Lower leg skin (tissue), 4 donors: Measurements from ENCODE around the gene RAPGEF6. TPM values are rescaled to one million over a fixed set of nuclear protein-coding genes. Genes with fewer than 3 reads are reported as not detected.

ENCODE experiments used
- DNase-seq, 2 donors: peaks; one replicate each; pipeline ENCODE4 v3.0.0-alpha.2; 2019; ENCODE audit warnings: low spot score in 2 of 2
- H3K4me3 ChIP-seq: fragments of 200-600 bp; sonication (generic); 2 replicates; pipeline ENCODE4 v1.5.1; 2017; ENCODE audit warnings: mild to moderate bottlenecking, low read depth; ENCODE audit not compliant: poor library complexity, severe bottlenecking
- CTCF ChIP-seq, 3 donors: fragments of 450-650 bp; IDR thresholded peaks; one replicate each; pipeline ENCODE4 v1.5.1; 2016; ENCODE audit warnings: antibody characterized with exemption in 3 of 3, mild to moderate bottlenecking in 3 of 3, moderate library complexity in 2 of 3
- POLR2A ChIP-seq, 2 donors: fragments of 450-650 bp; IDR thresholded peaks; one replicate each; pipeline ENCODE4 v1.6.1; 2016 to 2017; ENCODE audit warnings: antibody characterized with exemption in 2 of 2, mild to moderate bottlenecking in 1 of 2, moderate library complexity in 1 of 2
- WGBS, 2 donors: methylation state at CpG; one replicate each; pipeline ENCODE4 v1.1.5; 2018; 5-methylcytosine and 5-hydroxymethylcytosine counted together
- intact Hi-C: fragments of 100-400 bp; cut with DNase I; formaldehyde crosslinking; loops from one replicate; pipeline ENCODE4 v1.15.0; 2023; ENCODE audit warnings: low total_unique reads
- total RNA-seq, 4 donors: library from RNA; depleted of rRNA; stranded (reverse); fragments of >200 nt; gene quantifications; one replicate each; pipeline ENCODE4 v1.1.0, GENCODE V29; 2016

The RAPGEF6 gene
- total RNA-seq, 4 donors from 2014 or later = 16.8 to 20.2 (median 18.9) TPM

- no peak for DNase-seq
- no peak for TF ChIP-seq CTCF (IDR thresholded peaks at IDR 0.05)
- TF ChIP-seq POLR2A (IDR thresholded peaks at IDR 0.05) = no peak
- H3K4me3 ChIP-seq = no peak overlapping the region
- 92 to 94% methylated on average over 4 of the region's 4 CpGs for WGBS, 2 donors
- intact Hi-C loops = no loop called here
Measured at GRCh38 chr5:131564229-131564652, 70.8 kb downstream of the RAPGEF6 start.

DNA sequence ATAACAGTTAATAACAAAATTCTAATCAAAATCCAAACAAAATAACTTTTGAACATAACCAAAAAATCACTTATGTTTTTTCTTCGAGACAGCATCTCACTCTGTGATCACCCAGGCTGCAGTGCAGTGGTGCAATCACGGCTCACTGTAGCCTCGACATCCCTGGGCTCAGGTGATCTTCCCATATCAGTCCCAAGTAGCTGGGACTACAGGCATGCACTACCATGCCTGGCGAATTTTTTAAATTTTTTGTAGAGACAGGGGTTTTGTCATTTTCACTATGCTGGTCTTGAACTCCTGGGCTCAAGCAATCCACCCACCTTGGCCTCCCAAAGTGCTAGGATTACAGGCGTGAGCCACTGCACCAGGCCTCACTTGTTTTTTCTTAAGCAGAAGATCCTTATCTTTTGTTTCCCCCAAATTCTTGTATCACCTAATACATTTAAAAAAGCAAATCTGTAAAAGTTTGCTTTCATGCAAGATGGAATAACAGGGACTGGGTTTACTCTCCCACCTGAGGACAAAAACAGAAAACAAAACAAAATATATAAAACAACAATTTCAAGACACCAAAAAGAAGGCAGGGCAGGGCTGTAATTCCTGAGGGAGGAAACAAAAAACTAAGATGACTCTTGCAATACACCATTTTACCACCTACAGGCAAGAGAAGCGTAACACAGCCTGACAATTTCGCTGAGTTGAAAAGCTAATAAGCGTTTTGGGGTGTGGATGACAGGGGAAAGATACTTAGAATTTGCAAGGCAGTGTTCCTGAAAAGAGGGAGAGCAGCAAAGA, 71.4 kb downstream of the RAPGEF6 start:
- intact Hi-C loops = no loop called here
- TF ChIP-seq POLR2A (IDR thresholded peaks at IDR 0.05) (no peak), CTCF (IDR thresholded peaks at IDR 0.05) (no peak)
- H3K4me3 ChIP-seq = no peak overlapping the region
- 86 to 90% methylated on average over 8 of the region's 8 CpGs for WGBS, 2 donors
- no peak for DNase-seq

- intact Hi-C loops = no loop called here
- TF ChIP-seq POLR2A (IDR thresholded peaks at IDR 0.05) (no peak), CTCF (IDR thresholded peaks at IDR 0.05) (no peak)
- 74 to 80% methylated on average over 2 of the region's 2 CpGs for WGBS, 2 donors
- DNase-seq = no peak
- H3K4me3 ChIP-seq = no peak overlapping the region
Measured at GRCh38 chr5:131550606-131551005, 84.4 kb downstream of the RAPGEF6 start.

DNA sequence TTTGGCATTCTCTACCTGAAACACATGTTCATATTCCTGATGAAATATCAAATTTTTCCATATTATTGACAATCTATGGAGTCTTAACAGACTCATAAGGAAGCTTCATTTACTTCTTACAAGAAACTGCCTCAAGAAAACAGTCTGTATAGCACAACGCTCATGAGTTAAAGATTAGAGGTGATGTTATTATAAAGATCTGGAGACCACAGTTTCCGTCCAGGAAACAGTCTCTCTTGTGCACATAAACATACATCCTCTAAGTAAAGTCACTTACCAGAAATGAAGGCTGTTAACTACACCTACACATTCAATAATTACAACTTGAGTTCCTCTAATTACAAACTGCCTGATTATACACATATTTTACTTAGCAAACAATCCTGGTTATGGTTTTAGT, 86.9 kb downstream of the RAPGEF6 start:
- intact Hi-C loops = no loop called here
- TF ChIP-seq POLR2A (IDR thresholded peaks at IDR 0.05) = no peak
- TF ChIP-seq CTCF (IDR thresholded peaks at IDR 0.05) = no peak
- 87 to 88% methylated on average over 2 of the region's 2 CpGs for WGBS, 2 donors
- H3K4me3 ChIP-seq = no peak overlapping the region
- no peak for DNase-seq

DNA sequence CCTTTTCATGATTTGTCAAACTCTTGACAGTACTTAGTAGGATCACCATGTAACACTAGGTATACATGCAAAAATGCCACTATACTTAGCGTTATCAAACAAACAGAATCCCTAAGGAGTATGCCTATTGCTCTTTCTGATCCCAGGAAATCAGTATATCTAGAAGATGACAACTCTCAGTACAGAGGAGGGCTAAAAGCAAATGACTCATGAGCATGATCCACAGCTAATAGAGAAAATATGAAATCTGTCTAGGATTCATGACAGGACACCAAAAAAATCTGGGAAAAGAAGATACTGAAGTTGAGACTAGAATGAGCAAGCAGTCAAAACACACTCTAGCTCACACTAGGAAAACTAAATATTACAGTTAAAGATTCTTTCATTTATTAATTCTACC, 89.2 kb downstream of the RAPGEF6 start:
- intact Hi-C loops = no loop called here
- 84 to 94% methylated on average over 1 of the region's 1 CpG for WGBS, 2 donors
- DNase-seq = no peak
- H3K4me3 ChIP-seq = no peak overlapping the region
- no peak for TF ChIP-seq POLR2A (IDR thresholded peaks at IDR 0.05)
- no peak for TF ChIP-seq CTCF (IDR thresholded peaks at IDR 0.05)

- WGBS, 2 donors = 96 to 97% methylated on average over 1 of the region's 1 CpG
- intact Hi-C loops = no loop called here
- no peak for DNase-seq
- no peak overlapping the region for H3K4me3 ChIP-seq
- no peak for TF ChIP-seq POLR2A (IDR thresholded peaks at IDR 0.05)
- no peak for TF ChIP-seq CTCF (IDR thresholded peaks at IDR 0.05)
Measured at GRCh38 chr5:131542723-131543122, 92.3 kb downstream of the RAPGEF6 start.
